Hepatocyte (in vitro differentiated cells): Measurements from ENCODE around the gene TMEM129. TPM values are rescaled to one million over a fixed set of nuclear protein-coding genes. Genes with fewer than 3 reads are reported as not detected.

Experiments used
- DNase-seq: peaks from one replicate; pipeline ENCODE4 v3.0.0-alpha.2; 2016; ENCODE audit warnings: low spot score
- H2AFZ ChIP-seq: fragments of 200-600 bp; sonication (generic); 2 replicates; pipeline ENCODE4 v1.6.0; 2016; ENCODE audit warnings: antibody characterized with exemption, mild to moderate bottlenecking
- H3K27ac ChIP-seq: fragments of 200-600 bp; sonication (generic); 2 replicates; pipeline ENCODE4 v1.5.1; 2016; ENCODE audit warnings: mild to moderate bottlenecking
- H3K27me3 ChIP-seq: fragments of 200-600 bp; sonication (generic); 2 replicates; pipeline ENCODE4 v1.6.1; 2016
- H3K36me3 ChIP-seq: fragments of 200-600 bp; sonication (generic); replicated peaks from 2 replicates; pipeline ENCODE4 v1.5.1; 2016; ENCODE audit warnings: low read depth; ENCODE audit not compliant: insufficient read depth
- H3K4me1 ChIP-seq: fragments of 200-600 bp; sonication (generic); 2 replicates; pipeline ENCODE4 v1.5.1; 2016; ENCODE audit warnings: mild to moderate bottlenecking, moderate library complexity; ENCODE audit not compliant: insufficient read depth
- H3K4me2 ChIP-seq: fragments of 200-600 bp; sonication (generic); 2 replicates; pipeline ENCODE4 v1.6.0; 2016
- H3K4me3 ChIP-seq: fragments of 200-600 bp; sonication (generic); 2 replicates; pipeline ENCODE4 v1.5.1; 2016; ENCODE audit warnings: mild to moderate bottlenecking
- H3K79me2 ChIP-seq: fragments of 200-600 bp; sonication (generic); 2 replicates; pipeline ENCODE4 v1.6.0; 2017; ENCODE audit warnings: mild to moderate bottlenecking
- H3K9me2 ChIP-seq: fragments of 200-600 bp; sonication (generic); replicated peaks from 2 replicates; pipeline ENCODE4 v1.6.0; 2017; ENCODE audit warnings: mild to moderate bottlenecking; ENCODE audit not compliant: insufficient read depth
- H3K9me3 ChIP-seq: fragments of 200-600 bp; sonication (generic); 2 replicates; pipeline ENCODE4 v1.5.1; 2016; ENCODE audit warnings: low read depth, mild to moderate bottlenecking
- H4K20me1 ChIP-seq: fragments of 200-600 bp; sonication (generic); 2 replicates; pipeline ENCODE4 v1.6.0; 2016; ENCODE audit warnings: mild to moderate bottlenecking; ENCODE audit not compliant: insufficient read depth, poor library complexity, severe bottlenecking
- EZH2 ChIP-seq: fragments of 200-600 bp; sonication (generic); IDR thresholded peaks from 2 replicates; pipeline ENCODE4 v1.6.1; 2016; ENCODE audit warnings: antibody characterized with exemption, mild to moderate bottlenecking, borderline replicate concordance
- EZH2phosphoT487 ChIP-seq: fragments of 200-600 bp; sonication (generic); IDR thresholded peaks from one replicate; pipeline ENCODE4 v1.6.1; 2018; ENCODE audit warnings: antibody characterized with exemption, mild to moderate bottlenecking, low read depth, moderate library complexity; ENCODE audit not compliant: unreplicated experiment, severe bottlenecking
- WGBS: methylation state at CpG from one replicate; pipeline ENCODE4 v1.1.6; 2016; ENCODE audit warnings: low lambda C conversion rate; ENCODE audit errors: missing lambda C conversion rate; 5-methylcytosine and 5-hydroxymethylcytosine counted together
- polyA plus RNA-seq: library from polyadenylated mRNA; unstranded; fragments of >200 nt; fragmentation: Nextera tagmentation; extraction: Ambion mirVana; gene quantifications from 2 replicates; pipeline ENCODE4 v1.2.1, GENCODE V29; 2016
- total RNA-seq: library from RNA; depleted of rRNA; stranded (reverse); fragments of >200 nt; gene quantifications from 2 replicates; pipeline ENCODE4 v1.2.3, GENCODE V29; 2014
- TF ChIP-seq, protein P1 (sequence below): fragments of 200-600 bp; sonication (generic); IDR thresholded peaks from 2 replicates; pipeline ENCODE4 v1.5.1; 2016; ENCODE audit warnings: antibody characterized with exemption, mild to moderate bottlenecking; ENCODE audit not compliant: poor library complexity

Gene TMEM129
- total and polyA plus RNA-seq, 2 experiments from 2014 or later, result 40.8 to 59.4 TPM

DNA sequence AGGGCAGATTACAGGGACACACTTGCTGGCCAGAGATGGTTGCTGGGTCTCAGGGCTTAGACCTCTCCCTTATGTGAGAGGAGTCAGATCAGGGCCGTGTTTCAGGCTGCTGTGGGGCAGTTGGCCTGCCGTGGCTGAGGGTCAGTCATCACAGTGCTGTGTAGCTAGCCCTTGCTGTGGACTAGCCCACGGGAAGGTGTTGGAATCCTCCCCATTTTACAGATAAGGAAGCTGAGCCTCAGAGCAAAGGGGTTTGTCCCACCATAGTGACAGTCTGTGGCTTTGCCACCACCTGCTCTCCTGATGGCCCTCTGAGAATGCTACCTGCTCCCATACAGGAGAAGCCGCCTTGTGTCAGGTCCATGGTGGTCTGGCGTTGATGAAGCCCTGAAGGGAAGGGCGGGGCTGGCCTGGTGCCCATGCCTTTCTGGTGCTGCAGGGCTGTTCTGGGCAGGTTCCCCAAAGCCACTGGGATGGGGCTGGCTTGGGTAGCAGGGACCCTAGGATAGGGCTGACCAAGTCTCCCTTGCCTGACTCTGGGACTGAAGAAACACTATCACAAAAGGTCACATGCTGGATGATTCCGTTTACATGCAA is 34.6 kb downstream of the TMEM129 start:
- H2AFZ ChIP-seq, result no peak overlapping the region
- H3K27me3 ChIP-seq, result no peaks in the 10 kb centered on the region
- H4K20me1 ChIP-seq, result no peaks in the 10 kb centered on the region
- no peak overlapping the region for H3K4me2 ChIP-seq
- DNase-seq, result no peak
- H3K4me3 ChIP-seq, result no peak overlapping the region
- no peak overlapping the region for H3K27ac ChIP-seq
- H3K79me2 ChIP-seq, result no peaks in the 10 kb centered on the region
- no peaks in the 10 kb centered on the region for H3K36me3 ChIP-seq
- H3K9me3 ChIP-seq, result no peaks in the 10 kb centered on the region
- no peaks in the 10 kb centered on the region for H3K9me2 ChIP-seq
- WGBS, result 66% methylated on average over 7 of the region's 7 CpGs
- no peaks in the 10 kb centered on the region for H3K4me1 ChIP-seq
- TF ChIP-seq, protein P1, sequence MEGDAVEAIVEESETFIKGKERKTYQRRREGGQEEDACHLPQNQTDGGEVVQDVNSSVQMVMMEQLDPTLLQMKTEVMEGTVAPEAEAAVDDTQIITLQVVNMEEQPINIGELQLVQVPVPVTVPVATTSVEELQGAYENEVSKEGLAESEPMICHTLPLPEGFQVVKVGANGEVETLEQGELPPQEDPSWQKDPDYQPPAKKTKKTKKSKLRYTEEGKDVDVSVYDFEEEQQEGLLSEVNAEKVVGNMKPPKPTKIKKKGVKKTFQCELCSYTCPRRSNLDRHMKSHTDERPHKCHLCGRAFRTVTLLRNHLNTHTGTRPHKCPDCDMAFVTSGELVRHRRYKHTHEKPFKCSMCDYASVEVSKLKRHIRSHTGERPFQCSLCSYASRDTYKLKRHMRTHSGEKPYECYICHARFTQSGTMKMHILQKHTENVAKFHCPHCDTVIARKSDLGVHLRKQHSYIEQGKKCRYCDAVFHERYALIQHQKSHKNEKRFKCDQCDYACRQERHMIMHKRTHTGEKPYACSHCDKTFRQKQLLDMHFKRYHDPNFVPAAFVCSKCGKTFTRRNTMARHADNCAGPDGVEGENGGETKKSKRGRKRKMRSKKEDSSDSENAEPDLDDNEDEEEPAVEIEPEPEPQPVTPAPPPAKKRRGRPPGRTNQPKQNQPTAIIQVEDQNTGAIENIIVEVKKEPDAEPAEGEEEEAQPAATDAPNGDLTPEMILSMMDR, result no peak
- no peak for TF ChIP-seq EZH2phosphoT487
- no peak for TF ChIP-seq EZH2

DNA sequence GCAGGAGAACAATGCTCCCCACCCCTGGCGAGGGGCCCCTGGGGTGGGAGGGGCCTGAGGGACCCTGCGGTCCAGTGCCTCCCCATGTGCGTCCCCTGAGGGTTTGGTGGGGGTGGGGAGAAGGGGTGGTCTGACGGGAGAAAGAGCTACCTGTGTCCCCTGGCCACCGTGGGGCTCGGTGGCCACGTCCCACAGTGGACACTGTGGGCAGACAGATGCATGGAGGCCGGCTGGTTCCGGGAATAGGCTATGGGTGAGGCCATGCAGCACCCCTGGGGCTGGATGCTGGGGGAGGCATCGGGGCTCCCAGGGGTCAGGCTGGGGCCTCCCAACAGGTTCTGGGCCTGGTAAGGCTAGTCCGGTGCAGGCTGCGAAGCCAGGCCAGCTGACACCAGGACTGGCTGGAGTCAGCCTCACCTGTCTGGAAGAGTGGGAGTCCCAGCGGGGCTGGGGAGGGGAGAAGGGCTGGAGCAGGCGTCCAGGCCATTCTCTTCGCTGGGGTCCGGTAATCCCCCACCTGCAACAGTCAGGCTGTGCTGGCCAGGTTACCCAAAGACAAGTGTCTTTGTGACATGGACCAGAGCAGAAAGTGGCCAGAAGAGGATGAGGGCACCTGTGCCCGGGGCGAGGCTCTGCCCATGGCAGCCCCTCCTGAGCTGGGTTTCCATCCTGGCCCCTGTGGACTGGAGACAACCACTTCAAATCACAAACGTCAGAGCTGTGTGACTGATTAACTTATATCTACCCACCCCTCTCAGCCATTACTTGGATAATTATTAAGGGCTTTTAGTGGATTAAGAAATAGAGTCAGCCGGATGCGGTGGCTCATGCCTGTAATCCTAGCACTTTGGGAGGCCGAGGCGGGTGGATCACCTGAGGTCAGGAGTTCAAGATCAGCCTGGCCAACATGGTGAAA is 35.6 kb downstream of the TMEM129 start:
- H3K36me3 ChIP-seq, result no peaks in the 10 kb centered on the region
- no peak overlapping the region for H3K4me2 ChIP-seq
- H3K79me2 ChIP-seq, result no peaks in the 10 kb centered on the region
- H3K4me3 ChIP-seq, result no peak overlapping the region
- TF ChIP-seq, protein P1, result no peak
- no peak for TF ChIP-seq EZH2phosphoT487
- TF ChIP-seq EZH2, result no peak
- H4K20me1 ChIP-seq, result no peaks in the 10 kb centered on the region
- no peak overlapping the region for H3K27ac ChIP-seq
- no peaks in the 10 kb centered on the region for H3K27me3 ChIP-seq
- H2AFZ ChIP-seq, result no peak overlapping the region
- no peaks in the 10 kb centered on the region for H3K4me1 ChIP-seq
- H3K9me3 ChIP-seq, result no peaks in the 10 kb centered on the region
- DNase-seq, result no peak
- 81% methylated on average over 17 of the region's 23 CpGs for WGBS
- no peaks in the 10 kb centered on the region for H3K9me2 ChIP-seq

DNA sequence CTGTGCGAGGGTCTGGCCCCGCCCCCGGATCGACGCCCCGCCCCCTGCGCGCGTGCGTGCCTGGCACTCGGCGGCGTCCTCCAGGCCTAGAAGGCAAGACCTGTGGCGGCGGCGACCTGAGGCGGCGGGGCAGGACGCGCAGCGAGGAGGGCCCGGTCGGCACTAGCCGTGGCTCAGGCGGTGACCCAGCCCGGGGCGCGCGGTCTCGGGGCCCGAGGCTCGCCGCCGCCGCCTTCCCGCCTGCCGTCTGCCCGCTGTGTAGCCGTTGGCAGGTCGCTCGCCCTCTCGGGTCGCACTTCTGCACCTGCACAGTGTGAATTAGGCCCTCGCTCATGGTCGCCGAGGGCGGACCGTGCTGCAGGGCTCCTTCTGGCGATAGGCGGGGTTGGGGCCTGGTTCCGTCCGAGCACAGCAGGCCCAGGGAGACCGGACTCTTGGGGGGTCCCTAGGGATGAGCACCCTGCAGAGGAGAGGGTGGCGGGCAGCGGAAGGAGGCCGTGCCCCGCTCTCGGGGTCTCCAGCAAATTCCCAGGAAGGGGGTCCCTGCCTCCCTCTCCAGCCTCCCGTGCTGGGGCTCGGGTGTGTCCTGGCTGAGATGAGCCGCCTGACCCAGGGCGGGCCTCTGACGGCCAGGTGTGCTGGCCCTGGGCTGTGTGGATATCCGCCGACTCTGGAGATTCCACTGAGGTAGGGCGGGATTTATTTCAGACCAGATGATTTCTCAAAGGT is 36.5 kb downstream of the TMEM129 start:
- 56% methylated on average over 49 of the region's 66 CpGs for WGBS
- no peak for DNase-seq
- no peaks in the 10 kb centered on the region for H3K36me3 ChIP-seq
- no peaks in the 10 kb centered on the region for H4K20me1 ChIP-seq
- peak overlapping the region; percentile 45 for H3K4me3 ChIP-seq
- H3K27ac ChIP-seq, result no peak overlapping the region
- peak overlapping the region; percentile 78 for H2AFZ ChIP-seq
- H3K9me2 ChIP-seq, result no peaks in the 10 kb centered on the region
- H3K4me2 ChIP-seq, result peak overlapping the region; percentile 78
- no peaks in the 10 kb centered on the region for H3K79me2 ChIP-seq
- no peaks in the 10 kb centered on the region for H3K27me3 ChIP-seq
- no peaks in the 10 kb centered on the region for H3K4me1 ChIP-seq
- TF ChIP-seq EZH2phosphoT487 (no peak), EZH2 (no peak)
- TF ChIP-seq, protein P1, result no peak
- no peaks in the 10 kb centered on the region for H3K9me3 ChIP-seq
